MM.1S (cell line): ENCODE measurements around the gene GAS2L1.

ENCODE experiments used
- DNase-seq: peaks from one replicate; pipeline ENCODE4 v3.0.0-alpha.2; 2015
- H2AFZ ChIP-seq: fragments of 300-600 bp; sonication (generic); 2 replicates; pipeline ENCODE4 v1.6.0; 2016; ENCODE audit warnings: antibody characterized with exemption, low read length
- H3F3A ChIP-seq: fragments of 300-600 bp; sonication (generic); 2 replicates; pipeline ENCODE4 v1.6.1; 2016; ENCODE audit warnings: mild to moderate bottlenecking, antibody characterized with exemption, low read length, moderate library complexity, mixed read lengths; ENCODE audit not compliant: insufficient read depth
- H3K27ac ChIP-seq: fragments of 300-600 bp; sonication (generic); 2 replicates; pipeline ENCODE4 v1.5.1; 2016; ENCODE audit warnings: mild to moderate bottlenecking, low read length
- H3K27me3 ChIP-seq: fragments of 300-600 bp; sonication (generic); replicated peaks from 2 replicates; pipeline ENCODE4 v1.6.0; 2016; ENCODE audit warnings: low read length; ENCODE audit not compliant: insufficient read depth
- H3K36me3 ChIP-seq: fragments of 300-600 bp; sonication (generic); replicated peaks from 2 replicates; pipeline ENCODE4 v1.6.1; 2016; ENCODE audit warnings: mild to moderate bottlenecking, low read length, mixed read lengths; ENCODE audit not compliant: insufficient read depth
- H3K4me1 ChIP-seq: fragments of 300-600 bp; sonication (generic); 2 replicates; pipeline ENCODE4 v1.6.1; 2016; ENCODE audit warnings: low read length, mixed read lengths
- H3K4me2 ChIP-seq: fragments of 300-600 bp; sonication (generic); 2 replicates; pipeline ENCODE4 v1.6.0; 2016; ENCODE audit warnings: low read depth, low read length
- H3K4me3 ChIP-seq: fragments of 300-600 bp; sonication (generic); 2 replicates; pipeline ENCODE4 v1.5.1; 2016; ENCODE audit warnings: low read length, mixed read lengths
- H3K79me2 ChIP-seq: fragments of 300-600 bp; sonication (generic); 2 replicates; pipeline ENCODE4 v1.6.1; 2016; ENCODE audit warnings: mixed run types, low read length, mixed read lengths
- H3K9ac ChIP-seq: fragments of 300-600 bp; sonication (generic); 2 replicates; pipeline ENCODE4 v1.6.1; 2016; ENCODE audit warnings: low read length, mixed read lengths
- H3K9me2 ChIP-seq: fragments of 300-600 bp; sonication (generic); replicated peaks from 2 replicates; pipeline ENCODE4 v1.6.1; 2016; ENCODE audit warnings: mild to moderate bottlenecking, low read length, mixed read lengths; ENCODE audit not compliant: insufficient read depth
- H3K9me3 ChIP-seq: fragments of 300-600 bp; sonication (generic); replicated peaks from 2 replicates; pipeline ENCODE4 v1.6.1; 2016; ENCODE audit warnings: mild to moderate bottlenecking, low read length, mixed read lengths; ENCODE audit not compliant: insufficient read depth
- H4K20me1 ChIP-seq: fragments of 300-600 bp; sonication (generic); 2 replicates; pipeline ENCODE4 v1.6.1; 2016; ENCODE audit warnings: mild to moderate bottlenecking, low read length, moderate library complexity, mixed read lengths; ENCODE audit not compliant: insufficient read depth
- EZH2 ChIP-seq: fragments of 300-600 bp; sonication (generic); optimal IDR thresholded peaks from 2 replicates; pipeline ENCODE3; 2017; ENCODE audit warnings: low read depth, mild to moderate bottlenecking, antibody characterized with exemption, low read length, mixed read lengths
- EZH2phosphoT487 ChIP-seq: fragments of 300-600 bp; sonication (generic); IDR thresholded peaks from 2 replicates; pipeline ENCODE4 v1.6.1; 2018; ENCODE audit warnings: antibody characterized with exemption, low read length
- TF ChIP-seq, protein P1 (sequence below): fragments of 300-600 bp; sonication (generic); IDR thresholded peaks from 2 replicates; pipeline ENCODE4 v1.5.1; 2016; ENCODE audit warnings: antibody characterized with exemption, low read length, mixed read lengths

Gene GAS2L1

DNA sequence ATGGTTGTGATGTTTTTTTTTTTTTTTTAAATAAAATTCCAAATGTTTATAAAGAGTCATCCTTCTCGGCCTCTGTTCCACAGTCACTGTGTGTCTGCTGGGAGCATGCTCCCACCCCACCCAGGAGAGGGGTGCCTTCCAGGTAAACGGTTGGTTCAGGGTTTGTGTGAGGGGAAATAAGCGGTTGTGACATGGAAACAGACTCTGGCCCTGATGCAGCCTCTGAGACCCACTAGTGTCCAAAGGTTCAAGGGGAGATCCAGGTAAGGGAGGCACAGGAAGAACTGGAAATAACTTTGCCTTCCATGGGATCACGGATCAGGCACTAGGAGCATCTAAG is 6.0 kb upstream of the GAS2L1 start:
- Histone ChIP-seq H3K9ac (no peak overlapping the region), H3K9me3 (no peaks in the 10 kb centered on the region), H3K4me1 (no peaks in the 10 kb centered on the region), H3K27ac (no peak overlapping the region), H3K36me3 (peaks cover 37% of the 10 kb centered on the region), H4K20me1 (peaks cover 10% of the 10 kb centered on the region; the same call in 1 of the 2 replicates), H3K9me2 (no peaks in the 10 kb centered on the region), H3F3A (peaks cover 54% of the 10 kb centered on the region), H3K4me3 (no peak overlapping the region), H2AFZ (no peak overlapping the region), H3K79me2 (no peaks in the 10 kb centered on the region; the same call in 1 of the 2 replicates), H3K27me3 (no peaks in the 10 kb centered on the region), H3K4me2 (no peak overlapping the region)
- no peak for DNase-seq
- TF ChIP-seq EZH2phosphoT487 (no peak), EZH2 (no peak)
- TF ChIP-seq, protein P1, sequence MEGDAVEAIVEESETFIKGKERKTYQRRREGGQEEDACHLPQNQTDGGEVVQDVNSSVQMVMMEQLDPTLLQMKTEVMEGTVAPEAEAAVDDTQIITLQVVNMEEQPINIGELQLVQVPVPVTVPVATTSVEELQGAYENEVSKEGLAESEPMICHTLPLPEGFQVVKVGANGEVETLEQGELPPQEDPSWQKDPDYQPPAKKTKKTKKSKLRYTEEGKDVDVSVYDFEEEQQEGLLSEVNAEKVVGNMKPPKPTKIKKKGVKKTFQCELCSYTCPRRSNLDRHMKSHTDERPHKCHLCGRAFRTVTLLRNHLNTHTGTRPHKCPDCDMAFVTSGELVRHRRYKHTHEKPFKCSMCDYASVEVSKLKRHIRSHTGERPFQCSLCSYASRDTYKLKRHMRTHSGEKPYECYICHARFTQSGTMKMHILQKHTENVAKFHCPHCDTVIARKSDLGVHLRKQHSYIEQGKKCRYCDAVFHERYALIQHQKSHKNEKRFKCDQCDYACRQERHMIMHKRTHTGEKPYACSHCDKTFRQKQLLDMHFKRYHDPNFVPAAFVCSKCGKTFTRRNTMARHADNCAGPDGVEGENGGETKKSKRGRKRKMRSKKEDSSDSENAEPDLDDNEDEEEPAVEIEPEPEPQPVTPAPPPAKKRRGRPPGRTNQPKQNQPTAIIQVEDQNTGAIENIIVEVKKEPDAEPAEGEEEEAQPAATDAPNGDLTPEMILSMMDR, result no peak

DNA sequence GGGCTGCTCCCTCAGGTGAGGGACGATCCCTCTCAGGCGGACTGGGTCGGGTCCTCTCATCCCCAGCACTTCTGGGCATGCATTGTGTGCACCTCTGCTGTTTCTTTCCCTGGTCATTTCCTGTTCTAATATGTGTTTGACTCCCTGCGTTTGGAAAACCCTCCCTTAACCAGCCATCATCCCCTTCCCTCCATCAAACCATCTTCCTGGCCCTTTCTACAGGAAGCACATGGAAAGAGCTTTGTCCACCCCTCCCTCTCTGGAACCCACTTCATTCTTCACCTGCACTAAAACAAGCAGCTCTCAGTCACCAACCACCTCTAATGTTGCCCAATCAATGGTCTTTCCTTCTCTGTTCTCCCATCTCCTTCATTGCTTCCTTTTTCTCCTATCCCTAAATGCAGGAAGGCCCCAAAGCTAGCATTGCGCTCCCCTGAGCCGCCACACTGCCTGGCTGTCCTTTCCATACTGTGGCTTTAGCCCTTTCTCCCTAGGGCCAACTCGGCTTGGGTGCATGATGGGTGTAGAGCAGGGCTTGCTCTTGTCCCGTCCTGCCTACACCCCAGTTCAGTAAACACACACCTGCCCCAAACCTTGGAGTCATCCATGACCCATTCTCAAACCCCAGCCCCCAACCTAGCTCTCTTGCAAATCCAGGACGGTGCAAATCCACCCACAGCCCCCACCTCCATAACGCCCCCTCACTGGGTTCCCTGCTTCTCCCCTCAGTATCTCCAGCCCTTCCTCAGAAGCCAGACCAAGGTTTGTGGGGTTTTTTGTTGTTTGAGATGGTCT is 5.4 kb upstream of the GAS2L1 start:
- H3K9me2 ChIP-seq, result no peaks in the 10 kb centered on the region
- H3K79me2 ChIP-seq, result no peaks in the 10 kb centered on the region
- H3K4me2 ChIP-seq, result no peak overlapping the region
- no peak overlapping the region for H2AFZ ChIP-seq
- no peaks in the 10 kb centered on the region for H3K4me1 ChIP-seq
- H3K27me3 ChIP-seq, result no peaks in the 10 kb centered on the region
- H3K27ac ChIP-seq, result no peak overlapping the region
- no peak for DNase-seq
- no peaks in the 10 kb centered on the region for H3K9me3 ChIP-seq
- peaks cover 31% of the 10 kb centered on the region for H3K36me3 ChIP-seq
- H3K4me3 ChIP-seq, result no peak overlapping the region
- H3F3A ChIP-seq, result peaks cover 48% of the 10 kb centered on the region
- H3K9ac ChIP-seq, result no peak overlapping the region
- TF ChIP-seq, protein P1, result no peak
- TF ChIP-seq EZH2 (no peak), EZH2phosphoT487 (no peak)
- H4K20me1 ChIP-seq, result peaks cover 6% of the 10 kb centered on the region; the same call in 1 of the 2 replicates

DNA sequence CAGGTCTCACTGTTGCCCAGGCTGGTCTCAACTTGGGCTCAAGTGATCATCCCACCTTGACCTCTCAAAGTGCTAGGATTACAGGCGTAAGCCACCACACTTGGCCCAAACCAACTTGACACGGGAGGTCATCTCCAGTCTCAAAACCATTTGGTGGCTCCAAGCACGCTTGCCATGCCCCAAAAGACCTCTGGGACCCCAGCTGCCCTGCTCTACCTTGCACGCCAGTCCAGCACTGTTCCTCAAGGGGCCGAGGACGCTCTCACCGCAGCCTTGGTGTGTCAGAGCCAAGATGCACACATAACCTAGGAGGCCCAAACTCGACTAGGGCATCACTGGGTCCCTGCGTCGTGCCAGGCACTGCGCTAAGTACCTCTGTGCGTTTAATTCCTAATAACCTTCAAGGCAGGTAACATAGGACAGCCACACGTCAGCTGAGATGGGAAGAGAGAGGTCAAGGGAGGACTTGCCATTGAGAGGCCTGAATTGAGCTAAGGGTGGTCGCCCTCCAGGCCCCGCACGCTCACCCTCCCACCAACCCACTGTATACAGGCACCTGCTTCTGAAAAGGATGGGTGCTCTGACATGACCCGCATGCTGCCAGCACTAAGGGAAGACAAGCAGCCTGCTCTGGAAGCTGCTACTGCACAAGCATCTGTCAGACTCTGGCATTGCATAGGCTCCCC is 4.6 kb upstream of the GAS2L1 start:
- H3K27ac ChIP-seq, result no peak overlapping the region
- peaks cover 23% of the 10 kb centered on the region for H3K36me3 ChIP-seq
- no peaks in the 10 kb centered on the region for H3K79me2 ChIP-seq
- TF ChIP-seq EZH2 (no peak), EZH2phosphoT487 (no peak)
- TF ChIP-seq, protein P1, result no peak
- H3K9ac ChIP-seq, result no peak overlapping the region
- peaks cover 40% of the 10 kb centered on the region for H3F3A ChIP-seq
- H3K9me3 ChIP-seq, result no peaks in the 10 kb centered on the region
- no peaks in the 10 kb centered on the region for H3K4me1 ChIP-seq
- no peak overlapping the region for H2AFZ ChIP-seq
- H3K4me3 ChIP-seq, result no peak overlapping the region
- H3K27me3 ChIP-seq, result no peaks in the 10 kb centered on the region
- no peak for DNase-seq
- no peaks in the 10 kb centered on the region for H3K9me2 ChIP-seq
- H3K4me2 ChIP-seq, result no peak overlapping the region
- H4K20me1 ChIP-seq, result peaks cover 3% of the 10 kb centered on the region; the same call in 1 of the 2 replicates
